ENCODE results near the gene LENEP. TPM values are rescaled to one million over a fixed set of nuclear protein-coding genes. Genes with fewer than 3 reads are reported as not detected.

The LENEP gene
- total and polyA plus RNA-seq, 2 of the 8 experiments (the other 6 are each of a cell fraction or from before 2014, with no cell fraction given): 1.3 TPM; not detected in 1

DNA sequence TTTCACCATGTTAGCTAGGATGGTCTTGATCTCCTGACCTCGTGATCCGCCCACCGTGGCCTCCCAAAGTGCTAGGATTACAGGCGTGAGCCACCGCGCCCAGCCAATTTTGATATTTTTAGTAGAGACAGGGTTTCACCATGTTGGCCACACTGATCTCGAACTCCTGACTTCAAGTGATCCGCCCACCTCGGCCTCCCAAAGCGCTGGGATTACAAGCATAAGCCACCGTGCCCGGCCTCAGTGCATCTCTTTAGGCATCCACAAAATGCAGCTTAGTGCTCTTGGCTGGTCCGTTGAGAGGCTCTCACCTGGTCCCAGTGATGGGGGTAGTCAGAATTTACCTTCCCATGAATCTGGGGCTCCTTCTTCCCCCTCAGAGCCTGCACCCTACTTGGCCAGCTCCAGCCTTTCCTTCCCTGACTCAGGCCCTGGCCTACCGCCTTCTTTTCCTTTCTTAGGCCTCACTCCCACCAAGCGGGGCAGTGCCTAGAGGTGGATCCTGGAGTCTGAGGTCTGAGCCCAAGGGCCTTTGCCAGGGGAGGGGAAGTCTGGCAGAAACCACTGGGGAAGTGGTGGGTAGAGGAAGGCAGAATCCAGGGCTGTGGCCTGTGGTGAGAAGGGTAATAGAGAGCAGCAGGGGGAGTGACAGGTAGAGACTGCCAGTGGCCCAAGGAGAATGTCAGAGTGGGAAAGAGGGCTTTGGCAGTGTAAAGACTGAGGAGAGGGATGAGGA is 3.7 kb downstream of the LENEP start:
- Histone ChIP-seq H3K14ac (ENCODE audit: insufficient read length) (no peak overlapping the region), H2BK5ac (ENCODE audit: low read depth, low read length) (no peak overlapping the region), H3K4me1 (replicated peaks in 1 of 4; ENCODE audit: control insufficient read depth in 3 of 4, insufficient read depth in 4 of 4, low read length in 3 of 4) (peaks cover 0 to 9% (median 4%) of the 10 kb centered on the region in 4 experiments; a peak in 4 of 7 replicates), H3K27me3 (replicated peaks in 1 of 4; ENCODE audit: control insufficient read depth in 3 of 4, extremely low read depth in 1 of 4, insufficient read depth in 3 of 4, low read length in 3 of 4) (no peaks in the 10 kb centered on the region), H3K79me1 (ENCODE audit: low read depth, low read length) (no peaks in the 10 kb centered on the region), H3K36me3 (ENCODE audit: control insufficient read depth in 2 of 4, insufficient read depth in 4 of 4, low read length in 3 of 4) (peaks cover 0 to 3% (median 1%) of the 10 kb centered on the region in 4 experiments; a peak in 3 of 8 replicates), H3K4ac (replicated peaks; ENCODE audit: insufficient read length, low read depth, low read length) (no peak overlapping the region), H3K79me2 (ENCODE audit: control insufficient read depth in 1 of 2, insufficient read depth in 2 of 2, low read length in 2 of 2) (no peaks in the 10 kb centered on the region), H3K27ac (ENCODE audit: low read depth, low read length) (no peak overlapping the region), H2AK5ac (ENCODE audit: low read depth, low read length) (no peak overlapping the region), H3K9me3 (ENCODE audit: insufficient read depth in 2 of 2, low read depth in 1 of 2, low read length in 1 of 2) (no peaks in the 10 kb centered on the region), H3K9ac (replicated peaks in 1 of 4; ENCODE audit: extremely low read depth in 1 of 4, low read depth in 3 of 4, low read length in 3 of 4) (no peak overlapping the region), H2AFZ (ENCODE audit: low read length) (no peak overlapping the region), H4K91ac (replicated peaks; ENCODE audit: insufficient read length, low read length) (no peak overlapping the region), H3K18ac (ENCODE audit: extremely low read depth, low read length) (no peak overlapping the region), H2BK12ac (ENCODE audit: low read depth, low read length) (0 out of 2 replicates have a peak overlapping the region, but pooled peaks have one; percentile 84), H4K8ac (ENCODE audit: extremely low read depth, insufficient read depth, low read length) (no peak overlapping the region), H4K5ac (ENCODE audit: insufficient read length, low read depth, low read length) (no peak overlapping the region), H3K4me3 (ENCODE audit: extremely low read depth in 1 of 4, insufficient read depth in 2 of 4, low read depth in 3 of 4, low read length in 4 of 4) (no peak overlapping the region), H2BK15ac (ENCODE audit: low read length) (0 out of 2 replicates have a peak overlapping the region, but pooled peaks have one; percentile 72), H4K20me1 (replicated peaks in 1 of 2; ENCODE audit: control insufficient read depth in 1 of 2, insufficient read depth in 2 of 2, low read length in 2 of 2) (no peaks in the 10 kb centered on the region), H2BK120ac (replicated peaks; ENCODE audit: low read depth, low read length) (no peak overlapping the region), H3K23me2 (ENCODE audit: low read depth, low read length) (peaks cover 12% of the 10 kb centered on the region; the same call in 1 of the 2 replicates), H3K56ac (replicated peaks; ENCODE audit: insufficient read length, low read depth, low read length) (no peak overlapping the region), H3K23ac (ENCODE audit: insufficient read length) (no peak overlapping the region), H2BK20ac (ENCODE audit: low read length) (no peak overlapping the region), H3K4me2 (ENCODE audit: insufficient read depth in 1 of 2, low read depth in 2 of 2, low read length in 2 of 2) (no peak overlapping the region)
- ChIA-PET POLR2A (ENCODE audit: partially characterized antibody) (interaction anchor here (1.3 to 42.8 kb wide), 6 partner anchors 10 to 61 kb away, joined by 3 to 702 read pairs (median 17); partner anchors contain the start of genes CKS1B, FLAD1, PBXIP1 and PMVK), CTCF (ENCODE audit: partially characterized antibody) (interaction anchor here (0.9 to 14.0 kb wide), 14 partner anchors 18 to 169 kb away, joined by 3 to 334 read pairs (median 10); partner anchors contain the start of genes CKS1B, EFNA4, FLAD1 and PBXIP1)
- 92% methylated on average over 14 of the region's 15 CpGs; no CpG with 5 or more reads in 1 of the 2 experiments for WGBS, 2 experiments (ENCODE audit: extremely low coverage in 1 of 2, insufficient coverage in 1 of 2, insufficient read length in 1 of 2, insufficient replicate concordance in 2 of 2, low coverage in 1 of 2, low lambda C conversion rate in 2 of 2, missing lambda C conversion rate in 1 of 2)
- DNase-seq (ENCODE audit: low read depth in 1 of 2, low spot score in 2 of 2) (no peak), FAIRE-seq (no peak)
- TF ChIP-seq CBX5 (IDR thresholded peaks at IDR 0.05; ENCODE audit: low read depth, low read length) (no peak), POLR2A (IDR thresholded peaks at IDR 0.05; ENCODE audit: control extremely low read depth in 1 of 2, low read depth in 2 of 2, low read length in 2 of 2) (no peak), GABPA (IDR thresholded peaks at IDR 0.05; ENCODE audit: borderline replicate concordance, insufficient read depth, low read length) (no peak), BCL11A (IDR thresholded peaks at IDR 0.05; ENCODE audit: low read depth in 2 of 2, low read length in 2 of 2) (no peak), CEBPB (IDR thresholded peaks at IDR 0.05; ENCODE audit: low read depth, low read length) (no peak), RXRA (IDR thresholded peaks at IDR 0.05; ENCODE audit: insufficient read depth, low read depth, low read length) (no peak), RAD21 (IDR thresholded peaks at IDR 0.05 in 1 of 2, conservative IDR thresholded peaks at IDR 0.05 in 1 of 2; ENCODE audit: low read depth in 2 of 2, low read length in 2 of 2) (no peak)
- TF ChIP-seq, protein P1, sequence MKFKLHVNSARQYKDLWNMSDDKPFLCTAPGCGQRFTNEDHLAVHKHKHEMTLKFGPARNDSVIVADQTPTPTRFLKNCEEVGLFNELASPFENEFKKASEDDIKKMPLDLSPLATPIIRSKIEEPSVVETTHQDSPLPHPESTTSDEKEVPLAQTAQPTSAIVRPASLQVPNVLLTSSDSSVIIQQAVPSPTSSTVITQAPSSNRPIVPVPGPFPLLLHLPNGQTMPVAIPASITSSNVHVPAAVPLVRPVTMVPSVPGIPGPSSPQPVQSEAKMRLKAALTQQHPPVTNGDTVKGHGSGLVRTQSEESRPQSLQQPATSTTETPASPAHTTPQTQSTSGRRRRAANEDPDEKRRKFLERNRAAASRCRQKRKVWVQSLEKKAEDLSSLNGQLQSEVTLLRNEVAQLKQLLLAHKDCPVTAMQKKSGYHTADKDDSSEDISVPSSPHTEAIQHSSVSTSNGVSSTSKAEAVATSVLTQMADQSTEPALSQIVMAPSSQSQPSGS (IDR thresholded peaks at IDR 0.05; ENCODE audit: low read length): no peak
